VCaP (cell line): ENCODE results near the gene EIF6.
A peak's percentile ranks its signal among the peaks of the same experiment; 100 is the strongest.

Experiments used
- H3K27ac ChIP-seq: fragments of 450-650 bp; 2 replicates; pipeline ENCODE4 v1.5.1; 2017
- CTCF ChIP-seq: fragments of 450-650 bp; conservative IDR thresholded peaks from 2 replicates; pipeline ENCODE4 v1.5.1; 2017; ENCODE audit warnings: mild to moderate bottlenecking, moderate library complexity

Gene EIF6

GRCh38 chr20:35284267-35284991 lies at the start of gene EIF6:
TSS of gene EIF6 (minus strand) at chr20:35284772. CDS start at chr20:35284487, 285 bp downstream.
- TF ChIP-seq CTCF, result no peak
- H3K27ac ChIP-seq, result peak within 1 kb of the TSS; percentile 87

GRCh38 chr20:35333606-35334005 lies 49.0 kb upstream of the EIF6 start:
- no peak for TF ChIP-seq CTCF
- H3K27ac ChIP-seq, result peak overlapping the region; percentile 65

- TF ChIP-seq CTCF, result no peak
- H3K27ac ChIP-seq, result no peak overlapping the region
Observed at GRCh38 chr20:35332540-35333200, 48.1 kb upstream of the EIF6 start.

- TF ChIP-seq CTCF, result peak; percentile 63
- no peak overlapping the region for H3K27ac ChIP-seq
Observed at GRCh38 chr20:35329435-35330139, 45.0 kb upstream of the EIF6 start.

GRCh38 chr20:35328689-35329088 lies 44.1 kb upstream of the EIF6 start:
- no peak overlapping the region for H3K27ac ChIP-seq
- no peak for TF ChIP-seq CTCF

- no peak overlapping the region for H3K27ac ChIP-seq
- no peak for TF ChIP-seq CTCF
Observed at GRCh38 chr20:35328095-35328685, 43.6 kb upstream of the EIF6 start.
